Skeletal muscle tissue (tissue), 4 donors: ENCODE data around the gene BICRAL. TPM values are rescaled to one million over a fixed set of nuclear protein-coding genes. Genes with fewer than 3 reads are reported as not detected.

Source experiments
- H3K27ac ChIP-seq: one replicate; pipeline ENCODE4 v1.7.0; 2013; ENCODE audit warnings: mild to moderate bottlenecking, low read depth, low read length, inconsistent platforms
- H3K27me3 ChIP-seq, 3 donors: one replicate each; pipeline ENCODE4 v1.7.0; 2013; ENCODE audit warnings: low read length in 3 of 3; ENCODE audit not compliant: control insufficient read depth in 3 of 3, insufficient read depth in 3 of 3
- H3K36me3 ChIP-seq, 3 donors: one replicate each; pipeline ENCODE4 v1.7.0; 2013; ENCODE audit warnings: low read length in 3 of 3; ENCODE audit not compliant: control insufficient read depth in 3 of 3, insufficient read depth in 3 of 3
- H3K4me1 ChIP-seq, 3 donors: one replicate each; pipeline ENCODE4 v1.7.0; 2013; ENCODE audit warnings: low read length in 3 of 3, mild to moderate bottlenecking in 3 of 3; ENCODE audit not compliant: control insufficient read depth in 3 of 3, insufficient read depth in 3 of 3
- H3K4me3 ChIP-seq, 3 donors: one replicate each; pipeline ENCODE4 v1.7.0; 2013; ENCODE audit warnings: low read length in 3 of 3
- H3K9ac ChIP-seq, 3 donors: one replicate each; pipeline ENCODE4 v1.7.0; 2013; ENCODE audit warnings: low read length in 3 of 3, mild to moderate bottlenecking in 3 of 3, moderate library complexity in 2 of 3, low read depth in 1 of 3
- H3K9me3 ChIP-seq, 3 donors: one replicate each; pipeline ENCODE4 v1.7.0; 2013; ENCODE audit warnings: low read length in 3 of 3; ENCODE audit not compliant: control insufficient read depth in 3 of 3
- total RNA-seq: library from RNA; depleted of rRNA; stranded (reverse); fragments of >200 nt; gene quantifications from one replicate; pipeline ENCODE4 v1.2.3, GENCODE V29; 2014
- donor health status: Osteomylitis.

Gene BICRAL
- total RNA-seq, 1 donor from 2014 or later: 10.4 TPM

GRCh38 chr6:42777126-42777822, 4.6 kb upstream of the BICRAL start:
- no peaks in the 10 kb centered on the region for H3K27me3 ChIP-seq
- H3K36me3 ChIP-seq: no peaks in the 10 kb centered on the region
- H3K9me3 ChIP-seq: no peaks in the 10 kb centered on the region
- no peak overlapping the region for H3K9ac ChIP-seq
- no peak overlapping the region for H3K27ac ChIP-seq
- H3K4me3 ChIP-seq: no peak overlapping the region
- H3K4me1 ChIP-seq: peaks cover 0 to 5% (median 3%) of the 10 kb centered on the region in 3 donors

DNA sequence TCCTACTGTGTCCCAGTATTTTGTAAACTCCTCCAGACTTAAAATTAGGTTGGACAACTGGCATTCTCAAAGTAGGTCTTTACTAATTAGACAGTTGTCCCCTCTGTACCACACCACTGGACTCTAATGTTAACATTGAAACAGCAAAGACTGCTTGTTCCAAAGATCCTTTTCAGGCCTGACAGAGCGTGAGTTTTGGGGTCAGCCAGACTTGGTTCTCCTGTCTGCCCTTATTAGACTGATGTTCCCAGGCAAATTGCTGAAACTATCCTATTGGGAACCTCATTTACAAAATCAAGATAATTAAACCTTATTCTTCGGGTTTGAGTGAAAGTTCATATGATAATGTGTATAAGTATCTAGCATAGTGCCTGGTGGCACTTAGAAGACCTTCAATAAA, 3.7 kb upstream of the BICRAL start:
- no peak overlapping the region for H3K27ac ChIP-seq
- no peak overlapping the region for H3K9ac ChIP-seq
- peaks cover 0 to 5% (median 3%) of the 10 kb centered on the region in 3 donors for H3K4me1 ChIP-seq
- no peaks in the 10 kb centered on the region for H3K36me3 ChIP-seq
- no peaks in the 10 kb centered on the region for H3K27me3 ChIP-seq
- H3K9me3 ChIP-seq: no peaks in the 10 kb centered on the region
- H3K4me3 ChIP-seq: no peak overlapping the region

DNA sequence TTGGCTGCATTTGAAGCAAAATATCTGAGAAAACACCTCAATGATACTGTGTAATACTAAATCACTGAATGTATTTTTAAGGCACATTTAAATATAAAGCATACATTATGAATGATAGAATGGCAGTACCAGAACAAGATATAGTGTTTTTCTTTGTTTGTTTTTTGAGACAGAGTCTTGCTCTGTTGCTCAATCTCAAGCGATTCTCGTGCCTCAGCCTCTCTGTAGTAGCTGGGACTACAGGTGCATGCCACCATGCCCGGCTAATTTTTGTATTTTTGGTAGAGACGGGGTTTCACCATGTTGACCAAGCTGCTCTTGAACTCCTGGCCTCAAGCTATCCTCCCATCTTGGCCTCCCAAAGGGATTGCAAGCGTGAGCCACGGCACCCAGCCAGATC, 2.3 kb upstream of the BICRAL start:
- Histone ChIP-seq H3K9me3 (no peaks in the 10 kb centered on the region), H3K27me3 (no peaks in the 10 kb centered on the region), H3K9ac (no peak overlapping the region)

GRCh38 chr6:42781546-42781795, 381 bp upstream of the BICRAL start:
- Histone ChIP-seq H3K27me3 (no peaks in the 10 kb centered on the region), H3K4me1 (peaks cover 8 to 12% (median 9%) of the 10 kb centered on the region in 3 donors), H3K36me3 (no peaks in the 10 kb centered on the region), H3K9ac (peak overlapping the region; percentile 72 to 73 (median 72)), H3K9me3 (no peaks in the 10 kb centered on the region), H3K27ac (peak overlapping the region; percentile 100), H3K4me3 (peak overlapping the region; percentile 41 to 67 (median 66))

More for the DNA sequence above, 2.3 kb upstream of the BICRAL start:
- no peak overlapping the region for H3K4me3 ChIP-seq
- peaks cover 0 to 5% (median 3%) of the 10 kb centered on the region in 3 donors for H3K4me1 ChIP-seq
- H3K36me3 ChIP-seq: no peaks in the 10 kb centered on the region
- no peak overlapping the region for H3K27ac ChIP-seq

DNA sequence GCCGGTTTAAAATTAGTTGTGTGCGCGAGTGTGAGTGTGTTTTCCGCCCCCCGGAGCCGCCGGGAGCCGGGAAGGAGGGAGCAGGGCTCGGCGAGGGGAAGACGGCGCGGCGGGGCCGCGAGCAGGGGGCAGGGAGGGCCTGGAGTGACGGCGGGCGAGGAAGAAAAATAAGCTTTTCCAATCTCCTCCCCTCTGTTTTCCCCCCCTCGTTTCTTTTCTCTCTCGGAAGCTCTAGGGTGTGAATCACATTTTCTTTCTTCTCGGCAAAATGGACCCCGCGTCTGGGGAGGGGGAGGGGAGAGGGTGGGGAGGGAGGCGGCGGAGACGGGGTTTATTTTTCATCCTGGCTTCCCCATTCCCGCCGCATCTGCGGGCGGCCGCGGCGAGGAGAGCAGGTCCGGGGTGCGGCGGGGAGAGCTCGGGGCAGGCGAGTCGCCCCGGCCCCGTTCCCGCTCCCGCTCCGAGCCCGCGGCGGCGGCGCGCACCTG, 881 bp downstream of the BICRAL start:
- Histone ChIP-seq H3K27ac (peak overlapping the region; percentile 100), H3K9ac (peak overlapping the region; percentile 95 to 100 (median 100)), H3K27me3 (no peaks in the 10 kb centered on the region), H3K9me3 (no peaks in the 10 kb centered on the region), H3K36me3 (no peaks in the 10 kb centered on the region), H3K4me1 (peaks cover 18 to 22% (median 18%) of the 10 kb centered on the region in 3 donors), H3K4me3 (peak overlapping the region; percentile 69 to 91 (median 87))

DNA sequence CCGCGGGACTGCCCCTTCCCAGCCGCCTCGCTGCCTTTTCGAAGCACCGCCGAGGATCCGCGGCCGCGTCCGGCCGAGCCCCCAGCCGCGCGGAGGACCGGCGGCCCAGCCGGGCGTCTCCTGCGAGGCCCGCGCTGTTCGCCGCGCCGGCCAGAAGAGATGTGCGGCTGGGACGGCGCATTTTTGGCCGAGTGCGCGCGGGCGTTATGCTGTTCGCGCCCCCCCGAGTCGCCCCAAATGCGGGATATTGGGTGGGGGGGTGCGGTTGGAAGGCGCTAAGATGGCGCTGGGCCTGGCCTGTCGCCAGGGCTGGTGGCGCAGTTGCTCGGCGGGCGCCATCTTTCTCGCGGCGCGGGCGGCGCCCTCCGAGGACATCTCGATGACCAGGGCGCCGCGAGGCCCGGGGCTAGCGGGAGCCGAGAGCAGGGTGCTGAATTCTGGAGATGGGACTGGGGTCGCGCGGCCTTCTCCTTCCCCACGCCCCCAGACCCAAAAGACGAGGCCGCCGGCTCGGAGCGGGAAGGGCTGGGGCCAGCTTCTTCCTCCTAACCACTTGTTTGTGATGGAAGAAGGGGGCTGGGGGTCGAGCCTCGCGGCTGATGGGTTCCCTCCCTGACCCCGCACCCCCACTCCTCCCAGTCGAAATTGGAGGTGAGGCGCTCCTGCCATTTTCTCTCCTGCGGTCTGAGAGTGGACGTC, 1.5 kb downstream of the BICRAL start:
- Histone ChIP-seq H3K4me3 (peak overlapping the region; percentile 87 to 91 (median 91)), H3K9ac (peak overlapping the region; percentile 95 to 100 (median 100)), H3K27me3 (no peaks in the 10 kb centered on the region), H3K4me1 (peaks cover 18 to 24% (median 20%) of the 10 kb centered on the region in 3 donors), H3K36me3 (peaks cover 0 to under 1% (median 0%) of the 10 kb centered on the region in 3 donors), H3K27ac (peak overlapping the region; percentile 100), H3K9me3 (no peaks in the 10 kb centered on the region)

DNA sequence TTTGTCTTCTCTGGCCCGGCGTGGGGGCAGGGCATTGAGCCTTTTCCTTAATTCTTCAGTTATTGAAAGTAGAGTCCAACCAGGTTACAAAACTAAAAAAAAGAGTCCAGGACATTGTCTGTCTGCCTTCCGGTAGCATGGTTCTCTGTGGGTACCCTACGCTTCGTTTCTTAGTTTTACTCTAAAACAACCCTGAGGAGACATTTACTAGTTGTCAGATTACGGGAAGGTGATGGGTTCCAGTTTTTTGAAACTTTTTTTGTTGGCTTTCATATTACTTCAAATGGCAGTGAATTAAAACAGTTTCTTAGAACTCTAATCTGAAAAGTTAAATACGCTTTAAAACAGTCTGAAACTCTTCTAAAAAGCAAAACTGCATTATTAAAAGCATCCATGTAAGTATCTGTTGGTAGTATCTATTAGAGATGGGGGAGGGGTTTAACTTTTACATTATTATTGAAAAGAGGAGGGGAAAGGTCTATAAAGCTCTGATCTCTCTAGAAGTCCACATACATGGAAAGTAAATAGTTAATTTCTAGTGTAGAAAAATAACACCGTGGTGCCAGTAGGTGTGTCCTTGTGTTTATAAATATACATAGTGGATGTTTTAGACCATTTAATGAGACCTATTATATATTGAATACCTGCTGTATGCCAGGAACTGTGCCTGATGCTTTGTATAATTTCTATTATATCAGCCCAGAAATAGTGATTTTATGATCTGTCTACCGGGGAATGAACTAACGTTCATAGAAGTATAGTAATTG, 2.2 kb downstream of the BICRAL start:
- peaks cover 24 to 31% (median 27%) of the 10 kb centered on the region in 3 donors for H3K4me1 ChIP-seq

DNA sequence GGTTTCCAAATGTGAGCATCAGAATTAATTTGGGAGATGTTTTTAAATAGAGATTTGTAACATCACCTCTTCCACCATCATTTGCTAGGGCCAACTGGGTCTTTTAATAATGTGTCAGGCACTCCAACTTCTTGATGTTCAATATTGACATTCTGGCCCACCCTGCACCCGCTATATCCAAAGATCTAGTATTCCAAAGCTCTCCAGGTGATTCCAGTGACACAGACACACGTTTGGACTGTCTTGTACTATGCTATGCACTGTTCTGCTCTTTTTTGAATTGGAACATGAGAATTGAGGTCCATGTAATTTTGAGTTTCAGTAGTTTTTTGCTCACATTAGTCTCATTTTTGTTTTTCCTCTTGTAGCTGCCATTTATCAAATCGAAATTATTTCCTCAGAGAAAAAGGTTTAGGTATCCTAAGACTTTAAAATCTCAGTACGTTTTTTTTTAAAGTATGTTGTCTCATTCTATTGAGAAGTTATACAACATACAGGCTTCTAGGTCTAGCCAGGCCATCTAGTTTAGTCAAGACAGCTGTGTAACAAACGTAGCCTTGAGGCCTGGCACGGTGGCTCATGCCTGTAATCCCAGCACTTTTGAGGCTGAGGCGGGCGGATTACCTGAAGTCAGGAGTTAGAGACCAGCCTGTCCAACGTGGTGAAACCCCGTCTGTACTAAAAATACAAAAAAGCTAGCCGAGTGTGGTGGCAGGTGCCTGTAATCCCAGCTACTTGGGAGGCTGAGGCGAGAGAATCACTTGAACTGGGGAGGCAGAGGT, 3.1 kb downstream of the BICRAL start:
- Histone ChIP-seq H3K4me1 (peaks cover 30 to 39% (median 35%) of the 10 kb centered on the region in 3 donors), H3K4me3 (peak overlapping the region; percentile 87 to 91 (median 91)), H3K9ac (peak overlapping the region; percentile 95 to 100 (median 100)), H3K36me3 (peaks cover 0 to 2% (median 0%) of the 10 kb centered on the region in 3 donors), H3K27me3 (no peaks in the 10 kb centered on the region), H3K27ac (peak overlapping the region; percentile 100), H3K9me3 (no peaks in the 10 kb centered on the region)

More for the DNA sequence above, 2.2 kb downstream of the BICRAL start:
- Histone ChIP-seq H3K9me3 (no peaks in the 10 kb centered on the region), H3K9ac (peak overlapping the region; percentile 95 to 100 (median 100)), H3K4me3 (peak overlapping the region; percentile 87 to 91 (median 91)), H3K27ac (peak overlapping the region; percentile 100), H3K27me3 (no peaks in the 10 kb centered on the region), H3K36me3 (peaks cover 0 to 2% (median 0%) of the 10 kb centered on the region in 3 donors)

DNA sequence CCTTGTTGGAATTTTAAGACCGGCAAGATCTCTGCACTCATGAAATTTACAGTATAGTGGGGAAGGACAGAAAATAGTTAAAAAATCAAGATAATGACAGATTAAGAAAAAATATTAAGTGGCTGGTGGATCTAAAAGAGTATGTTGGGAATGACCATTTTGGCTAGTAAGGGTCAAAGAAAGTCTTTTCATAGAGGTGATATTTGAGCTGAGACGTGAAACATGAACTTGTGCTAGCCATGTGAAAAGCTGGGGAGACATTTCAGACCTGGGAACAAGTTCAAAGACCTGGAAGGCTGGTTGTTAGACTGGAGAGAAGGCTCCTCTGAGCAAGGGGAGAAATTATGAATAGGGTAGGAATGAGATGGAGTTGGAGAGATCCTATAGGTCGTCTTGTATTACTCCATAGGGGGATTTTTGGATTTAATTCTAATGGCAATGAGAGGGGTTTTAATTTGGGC, 4.7 kb downstream of the BICRAL start:
- no peaks in the 10 kb centered on the region for H3K27me3 ChIP-seq
- peak overlapping the region; percentile 100 for H3K27ac ChIP-seq
- H3K36me3 ChIP-seq: peaks cover 0 to 2% (median 0%) of the 10 kb centered on the region in 3 donors
- H3K9me3 ChIP-seq: no peaks in the 10 kb centered on the region
- H3K4me1 ChIP-seq: peaks cover 34 to 46% (median 35%) of the 10 kb centered on the region in 3 donors
- peak overlapping the region in 2 of 3 donors; percentile 55 to 91 for H3K4me3 ChIP-seq
- H3K9ac ChIP-seq: peak overlapping the region in 2 of 3 donors; percentile 32 to 52
